ENCODE measurements around the gene BLOC1S6. TPM values are rescaled to one million over a fixed set of nuclear protein-coding genes. Genes with fewer than 3 reads are reported as not detected.

Gene BLOC1S6
- total and polyA plus RNA-seq, 2 of the 8 experiments (the other 6 are each of a cell fraction or from before 2014, with no cell fraction given), result 4.5 to 28.8 TPM

DNA sequence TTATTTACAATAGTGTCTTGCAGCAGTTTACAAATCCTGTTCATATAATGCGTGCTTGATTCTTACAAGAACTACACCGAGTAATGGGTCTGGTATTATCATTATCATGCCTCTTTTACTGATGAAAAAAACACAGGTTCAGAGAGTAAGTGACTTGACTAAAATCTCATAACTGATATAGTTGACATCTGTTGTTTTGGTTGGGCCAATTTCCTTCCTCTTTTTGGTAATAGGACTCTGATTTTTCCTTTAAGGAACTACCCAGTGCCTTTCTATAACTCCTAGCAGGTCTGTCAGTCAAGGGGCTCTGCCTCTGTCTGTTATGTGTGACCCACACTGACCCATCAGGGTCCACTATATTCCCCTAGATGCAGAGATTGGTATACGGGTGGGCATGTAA is 14.6 kb upstream of the BLOC1S6 start:
- WGBS, 2 experiments (ENCODE audit: extremely low coverage in 1 of 2, insufficient coverage in 1 of 2, insufficient read length in 1 of 2, insufficient replicate concordance in 2 of 2, low coverage in 1 of 2, low lambda C conversion rate in 2 of 2, missing lambda C conversion rate in 1 of 2), result 87% methylated on average over 3 of the region's 3 CpGs; no CpG with 5 or more reads in 1 of the 2 experiments
- Histone ChIP-seq H3K14ac (ENCODE audit: insufficient read length) (no peak overlapping the region), H3K4me3 (ENCODE audit: extremely low read depth in 1 of 4, insufficient read depth in 2 of 4, low read depth in 3 of 4, low read length in 4 of 4) (no peak overlapping the region), H3K4ac (replicated peaks; ENCODE audit: insufficient read length, low read depth, low read length) (no peak overlapping the region), H2BK12ac (ENCODE audit: low read depth, low read length) (no peak overlapping the region), H3K9me3 (ENCODE audit: insufficient read depth in 2 of 2, low read depth in 1 of 2, low read length in 1 of 2) (no peaks in the 10 kb centered on the region; a peak in 1 of 4 replicates), H2BK15ac (ENCODE audit: low read length) (no peak overlapping the region), H3K23me2 (ENCODE audit: low read depth, low read length) (no peaks in the 10 kb centered on the region), H3K4me1 (replicated peaks in 1 of 4; ENCODE audit: control insufficient read depth in 3 of 4, insufficient read depth in 4 of 4, low read length in 3 of 4) (peaks cover 0 to 2% (median 1%) of the 10 kb centered on the region in 4 experiments; a peak in 5 of 7 replicates), H3K27me3 (replicated peaks in 1 of 4; ENCODE audit: control insufficient read depth in 3 of 4, extremely low read depth in 1 of 4, insufficient read depth in 3 of 4, low read length in 3 of 4) (peaks cover 0 to 5% (median under 1%) of the 10 kb centered on the region in 4 experiments; a peak in 1 of 7 replicates), H3K23ac (ENCODE audit: insufficient read length) (no peak overlapping the region), H3K18ac (ENCODE audit: extremely low read depth, low read length) (no peak overlapping the region), H2BK120ac (replicated peaks; ENCODE audit: low read depth, low read length) (no peak overlapping the region), H3K9ac (replicated peaks in 1 of 4; ENCODE audit: extremely low read depth in 1 of 4, low read depth in 3 of 4, low read length in 3 of 4) (no peak overlapping the region), H3K56ac (replicated peaks; ENCODE audit: insufficient read length, low read depth, low read length) (no peak overlapping the region), H3K4me2 (ENCODE audit: insufficient read depth in 1 of 2, low read depth in 2 of 2, low read length in 2 of 2) (no peak overlapping the region), H4K8ac (ENCODE audit: extremely low read depth, insufficient read depth, low read length) (no peak overlapping the region), H3K79me2 (ENCODE audit: control insufficient read depth in 1 of 2, insufficient read depth in 2 of 2, low read length in 2 of 2) (no peaks in the 10 kb centered on the region), H3K79me1 (ENCODE audit: low read depth, low read length) (no peaks in the 10 kb centered on the region), H2BK20ac (ENCODE audit: low read length) (no peak overlapping the region), H3K27ac (ENCODE audit: low read depth, low read length) (no peak overlapping the region), H3K36me3 (ENCODE audit: control insufficient read depth in 2 of 4, insufficient read depth in 4 of 4, low read length in 3 of 4) (no peaks in the 10 kb centered on the region), H4K91ac (replicated peaks; ENCODE audit: insufficient read length, low read length) (no peak overlapping the region), H4K5ac (ENCODE audit: insufficient read length, low read depth, low read length) (no peak overlapping the region), H2BK5ac (ENCODE audit: low read depth, low read length) (no peak overlapping the region), H2AFZ (ENCODE audit: low read length) (no peak overlapping the region), H4K20me1 (replicated peaks in 1 of 2; ENCODE audit: control insufficient read depth in 1 of 2, insufficient read depth in 2 of 2, low read length in 2 of 2) (no peaks in the 10 kb centered on the region), H2AK5ac (ENCODE audit: low read depth, low read length) (no peak overlapping the region)
- CTCF ChIA-PET (ENCODE audit: partially characterized antibody), result interaction anchor here (1.0 to 2.1 kb wide), 4 partner anchors 7 to 113 kb away, joined by 3 to 17 read pairs (median 9); no protein-coding TSS in a partner anchor
- POLR2A ChIA-PET (ENCODE audit: partially characterized antibody), result no interaction called here
- FAIRE-seq, result no peak
- TF ChIP-seq, protein P1, sequence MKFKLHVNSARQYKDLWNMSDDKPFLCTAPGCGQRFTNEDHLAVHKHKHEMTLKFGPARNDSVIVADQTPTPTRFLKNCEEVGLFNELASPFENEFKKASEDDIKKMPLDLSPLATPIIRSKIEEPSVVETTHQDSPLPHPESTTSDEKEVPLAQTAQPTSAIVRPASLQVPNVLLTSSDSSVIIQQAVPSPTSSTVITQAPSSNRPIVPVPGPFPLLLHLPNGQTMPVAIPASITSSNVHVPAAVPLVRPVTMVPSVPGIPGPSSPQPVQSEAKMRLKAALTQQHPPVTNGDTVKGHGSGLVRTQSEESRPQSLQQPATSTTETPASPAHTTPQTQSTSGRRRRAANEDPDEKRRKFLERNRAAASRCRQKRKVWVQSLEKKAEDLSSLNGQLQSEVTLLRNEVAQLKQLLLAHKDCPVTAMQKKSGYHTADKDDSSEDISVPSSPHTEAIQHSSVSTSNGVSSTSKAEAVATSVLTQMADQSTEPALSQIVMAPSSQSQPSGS (IDR thresholded peaks at IDR 0.05; ENCODE audit: low read length), result no peak
- TF ChIP-seq CTBP2 (IDR thresholded peaks at IDR 0.05; ENCODE audit: borderline replicate concordance, insufficient read depth, insufficient read length, low read length) (no peak), MAFK (IDR thresholded peaks at IDR 0.05; ENCODE audit: low read depth, low read length) (no peak), SUZ12 (IDR thresholded peaks at IDR 0.05; ENCODE audit: low read length) (no peak), TCF12 (IDR thresholded peaks at IDR 0.05; ENCODE audit: low read depth, low read length) (no peak), TAF1 (IDR thresholded peaks at IDR 0.05; ENCODE audit: low read depth, low read length) (no peak), E2F6 (IDR thresholded peaks at IDR 0.05) (no peak), GABPA (IDR thresholded peaks at IDR 0.05; ENCODE audit: borderline replicate concordance, insufficient read depth, low read length) (no peak), TBP (IDR thresholded peaks at IDR 0.05; ENCODE audit: low read depth, low read length) (no peak), POLR2AphosphoS5 (IDR thresholded peaks at IDR 0.05; ENCODE audit: low read depth, low read length) (no peak), SIN3A (conservative IDR thresholded peaks at IDR 0.05 in 1 of 2, IDR thresholded peaks at IDR 0.05 in 1 of 2; ENCODE audit: low read depth in 1 of 2, low read length in 2 of 2) (no peak)
- DNase-seq (ENCODE audit: low read depth in 1 of 2, low spot score in 2 of 2), result no peak

Data from H1 (cell line).